ENCODE data around the gene ATL1. TPM values are rescaled to one million over a fixed set of nuclear protein-coding genes. Genes with fewer than 3 reads are reported as not detected.
"Not testable (repeated sequence)": the region's sequence is repeated elsewhere in the genome, so short reads cannot be mapped to it uniquely, and the experiment has no call there.

ATL1 gene
- total RNA-seq, 1 donor from 2014 or later = 8.8 TPM

- DNase-seq (ENCODE audit: low spot score) = no peak
These were observed 25.5 kb upstream of the ATL1 start for GRCh38 chr14:50534416-50534815.

- no peak for DNase-seq (ENCODE audit: low spot score)
These were observed 24.9 kb upstream of the ATL1 start for GRCh38 chr14:50534997-50535396.

- not testable (repeated sequence) for DNase-seq (ENCODE audit: low spot score)
These were observed 21.9 kb upstream of the ATL1 start for GRCh38 chr14:50538034-50538433.

GRCh38 chr14:50539051-50539450 is 20.9 kb upstream of the ATL1 start:
- no peak for DNase-seq (ENCODE audit: low spot score)

GRCh38 chr14:50541159-50541567 is 18.8 kb upstream of the ATL1 start:
- DNase-seq (ENCODE audit: low spot score) = no peak

- no peak for DNase-seq (ENCODE audit: low spot score)
These were observed 17.0 kb upstream of the ATL1 start for GRCh38 chr14:50542941-50543418.

GRCh38 chr14:50544911-50545310 is 15.0 kb upstream of the ATL1 start:
- DNase-seq (ENCODE audit: low spot score) = no peak

GRCh38 chr14:50545618-50546017 is 14.3 kb upstream of the ATL1 start:
- no peak for DNase-seq (ENCODE audit: low spot score)

- no peak for DNase-seq (ENCODE audit: low spot score)
These were observed 9.7 kb upstream of the ATL1 start for GRCh38 chr14:50550294-50550693.

- DNase-seq (ENCODE audit: low spot score) = no peak
These were observed 8.1 kb upstream of the ATL1 start for GRCh38 chr14:50551877-50552276.

- not testable (repeated sequence) for DNase-seq (ENCODE audit: low spot score)
These were observed 7.1 kb upstream of the ATL1 start for GRCh38 chr14:50552796-50553195.

GRCh38 chr14:50560931-50561285 is 963 bp downstream of the ATL1 start:
- DNase-seq (ENCODE audit: low spot score) = peak; percentile 86

- no peak for DNase-seq (ENCODE audit: low spot score)
These were observed 2.9 kb downstream of the ATL1 start for GRCh38 chr14:50562841-50563240.

GRCh38 chr14:50569714-50570274 is 9.8 kb downstream of the ATL1 start:
- DNase-seq (ENCODE audit: low spot score) = no peak

GRCh38 chr14:50573862-50574261 is 13.9 kb downstream of the ATL1 start:
- DNase-seq (ENCODE audit: low spot score) = no peak

GRCh38 chr14:50575769-50576168 is 15.8 kb downstream of the ATL1 start:
- DNase-seq (ENCODE audit: low spot score) = no peak

GRCh38 chr14:50577982-50578381 is 18.0 kb downstream of the ATL1 start:
- no peak for DNase-seq (ENCODE audit: low spot score)

GRCh38 chr14:50578433-50578832 is 18.5 kb downstream of the ATL1 start:
- DNase-seq (ENCODE audit: low spot score) = no peak

GRCh38 chr14:50590464-50590863 is 30.5 kb downstream of the ATL1 start:
- no peak for DNase-seq (ENCODE audit: low spot score)

- no peak for DNase-seq (ENCODE audit: low spot score)
These were observed 34.8 kb downstream of the ATL1 start for GRCh38 chr14:50594577-50595316.

- DNase-seq (ENCODE audit: low spot score) = no peak
These were observed 38.8 kb downstream of the ATL1 start for GRCh38 chr14:50598765-50599164.

- DNase-seq (ENCODE audit: low spot score) = no peak
These were observed 39.9 kb downstream of the ATL1 start for GRCh38 chr14:50599700-50600444.

GRCh38 chr14:50600849-50601248 is 40.9 kb downstream of the ATL1 start:
- no peak for DNase-seq (ENCODE audit: low spot score)

All from ureter (tissue), 1 donor.